HuH-7 (cell line): ENCODE results near the gene NOL12.
A peak's percentile ranks its signal among the peaks of the same experiment; 100 is the strongest.

Experiments
- DNase-seq: peaks from one replicate; pipeline ENCODE4 v3.0.0; 2011; ENCODE audit warnings: low spot score

Gene NOL12

GRCh38 chr22:37659066-37659896 lies 26.9 kb upstream of the NOL12 start:
- DNase-seq: peak; percentile 77

- no peak for DNase-seq
Observed at GRCh38 chr22:37659897-37660708, 26.0 kb upstream of the NOL12 start.

GRCh38 chr22:37660709-37661045 lies 25.5 kb upstream of the NOL12 start:
- DNase-seq: no peak

GRCh38 chr22:37661160-37661924 lies 24.8 kb upstream of the NOL12 start:
- peak; percentile 62 for DNase-seq

- DNase-seq: no peak
Observed at GRCh38 chr22:37662039-37662438, 24.1 kb upstream of the NOL12 start.

- DNase-seq: no peak
Observed at GRCh38 chr22:37663521-37664140, 22.5 kb upstream of the NOL12 start.

GRCh38 chr22:37664249-37665101 lies 21.7 kb upstream of the NOL12 start:
- no peak for DNase-seq

- no peak for DNase-seq
Observed at GRCh38 chr22:37665487-37665886, 20.7 kb upstream of the NOL12 start.

GRCh38 chr22:37669586-37669985 lies 16.6 kb upstream of the NOL12 start:
- DNase-seq: no peak

- DNase-seq: no peak
Observed at GRCh38 chr22:37672206-37672919, 13.8 kb upstream of the NOL12 start.

- DNase-seq: no peak
Observed at GRCh38 chr22:37672920-37673455, 13.2 kb upstream of the NOL12 start.

- no peak for DNase-seq
Observed at GRCh38 chr22:37674248-37674647, 11.9 kb upstream of the NOL12 start.

- peak; percentile 59 for DNase-seq
Observed at GRCh38 chr22:37674951-37675929, 10.9 kb upstream of the NOL12 start, which contains the start of gene LGALS1. TSS of gene LGALS1 (plus strand) at chr22:37675636. CDS start at chr22:37675703, 67 bp downstream.

GRCh38 chr22:37675930-37676735 lies 10.0 kb upstream of the NOL12 start:
- no peak for DNase-seq

GRCh38 chr22:37676736-37677492 lies 9.2 kb upstream of the NOL12 start:
- peak; percentile 82 for DNase-seq

- DNase-seq: no peak
Observed at GRCh38 chr22:37677493-37677974, 8.6 kb upstream of the NOL12 start.

GRCh38 chr22:37678372-37678771 lies 7.8 kb upstream of the NOL12 start:
- DNase-seq: no peak
